Endothelial cell (in vitro differentiated cells): ENCODE measurements around the gene ZNF536. TPM values are rescaled to one million over a fixed set of nuclear protein-coding genes. Genes with fewer than 3 reads are reported as not detected.
"Not testable (repeated sequence)": the region's sequence is repeated elsewhere in the genome, so short reads cannot be mapped to it uniquely, and the experiment has no call there.

Experiments
- DNase-seq: peaks from one replicate; pipeline ENCODE4 v3.0.0; 2021; ENCODE audit warnings: low spot score
- H3K27ac Mint-ChIP-seq: one replicate; pipeline ENCODE4 v1.8.0; 2021; ENCODE audit warnings: mixed read lengths, inconsistent platforms; ENCODE audit not compliant: unreplicated experiment
- H3K27me3 Mint-ChIP-seq: one replicate; pipeline ENCODE4 v1.8.0; 2021; ENCODE audit warnings: mild to moderate bottlenecking, moderate library complexity, mixed read lengths, inconsistent platforms; ENCODE audit not compliant: unreplicated experiment
- H3K36me3 Mint-ChIP-seq: one replicate; pipeline ENCODE4 v1.8.0; 2021; ENCODE audit warnings: mild to moderate bottlenecking, low read depth, mixed read lengths, inconsistent platforms; ENCODE audit not compliant: unreplicated experiment
- H3K4me1 Mint-ChIP-seq: one replicate; pipeline ENCODE4 v1.8.0; 2021; ENCODE audit warnings: mild to moderate bottlenecking, mixed read lengths, inconsistent platforms; ENCODE audit not compliant: unreplicated experiment
- H3K4me3 Mint-ChIP-seq: one replicate; pipeline ENCODE4 v1.8.0; 2021; ENCODE audit warnings: mild to moderate bottlenecking, mixed read lengths, inconsistent platforms; ENCODE audit not compliant: unreplicated experiment
- H3K9me3 Mint-ChIP-seq: one replicate; pipeline ENCODE4 v1.8.0; 2021; ENCODE audit warnings: mixed read lengths, inconsistent platforms; ENCODE audit not compliant: unreplicated experiment
- CTCF ChIP-seq: fragments of 200-600 bp; sonication (generic); IDR thresholded peaks from one replicate; pipeline ENCODE4 v1.5.0; 2021; ENCODE audit warnings: antibody characterized with exemption; ENCODE audit not compliant: unreplicated experiment
- total RNA-seq: library from RNA; stranded (reverse); fragmentation: NEBNext Ultra II Directional; extraction: Animal tissue kit (Norgen Biotek cat#: 25700); gene quantifications from one replicate; pipeline ENCODE4 v1.2.1, GENCODE V29; 2021; ENCODE audit not compliant: unreplicated experiment

ZNF536 gene
- total RNA-seq, 1 donor from 2014 or later = 0.33 TPM

GRCh38 chr19:30395283-30395682, 23.1 kb downstream of the ZNF536 start:
- Mint-ChIP-seq H3K4me3 (no peak overlapping the region), H3K4me1 (peaks cover 9% of the 10 kb centered on the region), H3K9me3 (no peaks in the 10 kb centered on the region), H3K27ac (no peak overlapping the region), H3K27me3 (no peaks in the 10 kb centered on the region), H3K36me3 (no peaks in the 10 kb centered on the region)
- no peak for DNase-seq
- no peak for TF ChIP-seq CTCF

- not testable (repeated sequence) for H3K27ac Mint-ChIP-seq, H3K9me3 Mint-ChIP-seq, H3K36me3 Mint-ChIP-seq, H3K27me3 Mint-ChIP-seq, DNase-seq, H3K4me3 Mint-ChIP-seq, H3K4me1 Mint-ChIP-seq
Measured at GRCh38 chr19:30398539-30398938, 26.4 kb downstream of the ZNF536 start.

- no peak for DNase-seq
- TF ChIP-seq CTCF = no peak
- no peak overlapping the region for H3K4me3 Mint-ChIP-seq
- H3K27ac Mint-ChIP-seq = no peak overlapping the region
- peaks cover 7% of the 10 kb centered on the region for H3K27me3 Mint-ChIP-seq
- H3K4me1 Mint-ChIP-seq = peaks cover 4% of the 10 kb centered on the region
- no peaks in the 10 kb centered on the region for H3K36me3 Mint-ChIP-seq
- H3K9me3 Mint-ChIP-seq = no peaks in the 10 kb centered on the region
Measured at GRCh38 chr19:30401956-30402355, 29.8 kb downstream of the ZNF536 start.

GRCh38 chr19:30402436-30403202, 30.4 kb downstream of the ZNF536 start:
- no peaks in the 10 kb centered on the region for H3K9me3 Mint-ChIP-seq
- H3K4me3 Mint-ChIP-seq = no peak overlapping the region
- H3K27me3 Mint-ChIP-seq = peaks cover 7% of the 10 kb centered on the region
- DNase-seq = no peak
- no peak overlapping the region for H3K27ac Mint-ChIP-seq
- no peaks in the 10 kb centered on the region for H3K36me3 Mint-ChIP-seq
- no peak for TF ChIP-seq CTCF
- peaks cover 4% of the 10 kb centered on the region for H3K4me1 Mint-ChIP-seq

GRCh38 chr19:30403203-30403985, 31.2 kb downstream of the ZNF536 start:
- no peak overlapping the region for H3K4me3 Mint-ChIP-seq
- no peak for TF ChIP-seq CTCF
- no peak overlapping the region for H3K27ac Mint-ChIP-seq
- no peak for DNase-seq
- no peaks in the 10 kb centered on the region for H3K36me3 Mint-ChIP-seq
- peaks cover 7% of the 10 kb centered on the region for H3K27me3 Mint-ChIP-seq
- H3K4me1 Mint-ChIP-seq = peaks cover 4% of the 10 kb centered on the region
- no peaks in the 10 kb centered on the region for H3K9me3 Mint-ChIP-seq
